K562 (cell line): ENCODE data around the gene ASB7. TPM values are rescaled to one million over a fixed set of nuclear protein-coding genes. Genes with fewer than 3 reads are reported as not detected.
A peak's percentile ranks its signal among the peaks of the same experiment; 100 is the strongest.

Source experiments
- ARID4B ChIP-seq: sonication (generic); formaldehyde crosslinking; IDR thresholded peaks from 2 replicates; pipeline ENCODE4 v1.8.0; 2022; ENCODE audit warnings: mild to moderate bottlenecking, missing genetic modification reagents
- CXXC5 ChIP-seq: fragments of 250-450 bp; sonication (Bioruptor Pico); IDR thresholded peaks from 2 replicates; pipeline ENCODE4 v1.8.0; 2022; ENCODE audit warnings: inconsistent platforms, mild to moderate bottlenecking, moderate library complexity
- HMGN3 ChIP-seq: IDR thresholded peaks from 2 replicates; pipeline ENCODE4 v1.6.1; 2011; ENCODE audit warnings: borderline replicate concordance, low read depth, mild to moderate bottlenecking, mixed read lengths, low read length; ENCODE audit not compliant: insufficient read length; ENCODE audit errors: extremely low read depth
- HNRNPLL ChIP-seq: fragments of 200-400 bp; formaldehyde crosslinking; IDR thresholded peaks from 2 replicates; pipeline ENCODE4 v1.6.1; 2017; ENCODE audit warnings: low read length, low read depth, mild to moderate bottlenecking; ENCODE audit not compliant: poor library complexity, severe bottlenecking
- NBN ChIP-seq: fragments of 450-650 bp; IDR thresholded peaks from 2 replicates; pipeline ENCODE4 v1.6.1; 2016; ENCODE audit warnings: low read depth, mild to moderate bottlenecking
- NFRKB ChIP-seq: fragments of 450-650 bp; IDR thresholded peaks from 2 replicates; pipeline ENCODE4 v1.6.1; 2016; ENCODE audit warnings: low read depth
- NFYB ChIP-seq: IDR thresholded peaks from 2 replicates; pipeline ENCODE4 v1.6.1; 2011; ENCODE audit warnings: mild to moderate bottlenecking, moderate library complexity; ENCODE audit not compliant: insufficient read length; ENCODE audit errors: extremely low read depth
- NONO ChIP-seq, 2 experiments: fragments of 200-400 bp in 1 of 2; fragments of 450-650 bp in 1 of 2; formaldehyde crosslinking in 1 of 2; IDR thresholded peaks; 2 replicates each; pipeline ENCODE4 v1.6.1; 2017; ENCODE audit warnings: low read depth in 2 of 2, mild to moderate bottlenecking in 2 of 2, moderate library complexity in 2 of 2, low read length in 1 of 2
- NRF1 ChIP-seq, 2 experiments: fragments of 450-650 bp; IDR thresholded peaks in 1 of 2; conservative IDR thresholded peaks in 1 of 2; 2 replicates each; pipeline ENCODE4 v1.6.1; 2014; ENCODE audit warnings: mild to moderate bottlenecking in 2 of 2
- RFX1 ChIP-seq: fragments of 450-650 bp; IDR thresholded peaks from 2 replicates; pipeline ENCODE4 v1.6.1; 2016; ENCODE audit warnings: mild to moderate bottlenecking, moderate library complexity
- TAF1 ChIP-seq: IDR thresholded peaks from 2 replicates; pipeline ENCODE4 v1.6.1; 2011; ENCODE audit warnings: mild to moderate bottlenecking, low read length, moderate library complexity; ENCODE audit not compliant: insufficient read depth, control insufficient read depth, severe bottlenecking; ENCODE audit errors: extremely low read depth
- ZNF232 ChIP-seq: sonication (generic); formaldehyde crosslinking; IDR thresholded peaks from 2 replicates; pipeline ENCODE4 v1.8.0; 2022; ENCODE audit warnings: mild to moderate bottlenecking, missing genetic modification reagents
- ZNF583 ChIP-seq: fragments of 250-450 bp; sonication (Bioruptor Pico); IDR thresholded peaks from 2 replicates; pipeline ENCODE4 v1.4.0; 2020
- polyA plus RNA-seq, 8 experiments: library from polyadenylated mRNA; depleted of rRNA in 4 of 8; stranded (reverse) in 5 of 8; unstranded in 3 of 8; fragments of >200 nt; fragmentation: Nextera tagmentation in 2 of 8; fragmentation: Illumina TruSeq in 1 of 8; extraction: Ambion mirVana in 2 of 8; extraction: Trizol in 1 of 8; gene quantifications; 2 replicates each; pipeline versions ENCODE4 v1.2.1 to v1.2.3, GENCODE V29; 2011 to 2014; ENCODE audit warnings: inconsistent platforms in 1 of 8, missing spikeins in 1 of 8
- total RNA-seq, 7 experiments: library from RNA; depleted of rRNA in 6 of 7; stranded (reverse); fragments of >200 nt in 6 of 7; fragmentation: Illumina TruSeq in 2 of 7; extraction: Trizol in 2 of 7; gene quantifications; 2 replicates each; pipeline versions ENCODE4 v1.2.1 to v1.2.3, GENCODE V29; 2011 to 2021; ENCODE audit warnings: low replicate concordance in 1 of 7
- TF ChIP-seq, protein P1 (sequence below): fragments of 450-650 bp; IDR thresholded peaks from 2 replicates; pipeline ENCODE4 v1.6.1; 2016; ENCODE audit warnings: low read depth

The ASB7 gene
- total and polyA plus RNA-seq, 9 of the 15 experiments (the other 6 are each of a cell fraction or from before 2014, with no cell fraction given), result 1.8 to 10.1 (median 6.8) TPM

DNA sequence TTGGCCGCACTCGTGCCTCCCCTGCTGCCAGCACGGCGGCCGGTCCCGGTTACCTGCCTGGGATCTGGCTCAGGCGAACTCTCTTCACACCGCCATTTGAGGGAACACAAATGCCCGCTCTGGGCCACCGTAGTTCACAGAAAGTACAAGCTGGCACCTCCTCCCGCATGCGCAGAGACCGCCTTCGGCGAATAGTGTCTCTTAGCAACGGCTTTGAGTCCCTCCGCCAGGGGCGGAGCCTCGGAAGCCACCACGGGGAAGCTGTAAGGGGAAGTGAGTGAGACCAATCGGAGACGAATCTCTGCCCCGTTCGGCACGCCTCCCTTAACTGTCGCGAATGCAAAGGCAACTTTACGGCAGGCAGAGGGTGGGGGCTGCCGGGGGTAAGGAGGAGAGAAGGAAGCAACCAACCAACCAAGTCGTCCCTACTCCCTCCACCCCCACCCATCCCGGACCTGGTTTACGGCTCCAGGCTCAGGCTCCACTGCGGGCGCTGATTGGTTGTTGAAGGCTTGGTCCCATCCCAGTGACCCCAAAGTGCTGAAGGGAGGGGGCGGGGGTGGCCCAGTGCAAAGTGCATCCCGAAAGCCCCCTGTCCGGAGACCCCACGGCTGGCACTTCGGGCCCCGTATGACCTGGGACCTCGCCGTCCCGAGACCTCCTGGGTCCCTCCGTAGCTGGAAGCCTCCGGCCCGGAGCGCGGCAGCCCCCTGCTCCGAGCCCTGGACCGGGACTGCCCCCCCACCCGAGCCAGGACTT, at the start of gene ASB7, which contains the start of gene LINS1 (continued):
- TF ChIP-seq, protein P1, sequence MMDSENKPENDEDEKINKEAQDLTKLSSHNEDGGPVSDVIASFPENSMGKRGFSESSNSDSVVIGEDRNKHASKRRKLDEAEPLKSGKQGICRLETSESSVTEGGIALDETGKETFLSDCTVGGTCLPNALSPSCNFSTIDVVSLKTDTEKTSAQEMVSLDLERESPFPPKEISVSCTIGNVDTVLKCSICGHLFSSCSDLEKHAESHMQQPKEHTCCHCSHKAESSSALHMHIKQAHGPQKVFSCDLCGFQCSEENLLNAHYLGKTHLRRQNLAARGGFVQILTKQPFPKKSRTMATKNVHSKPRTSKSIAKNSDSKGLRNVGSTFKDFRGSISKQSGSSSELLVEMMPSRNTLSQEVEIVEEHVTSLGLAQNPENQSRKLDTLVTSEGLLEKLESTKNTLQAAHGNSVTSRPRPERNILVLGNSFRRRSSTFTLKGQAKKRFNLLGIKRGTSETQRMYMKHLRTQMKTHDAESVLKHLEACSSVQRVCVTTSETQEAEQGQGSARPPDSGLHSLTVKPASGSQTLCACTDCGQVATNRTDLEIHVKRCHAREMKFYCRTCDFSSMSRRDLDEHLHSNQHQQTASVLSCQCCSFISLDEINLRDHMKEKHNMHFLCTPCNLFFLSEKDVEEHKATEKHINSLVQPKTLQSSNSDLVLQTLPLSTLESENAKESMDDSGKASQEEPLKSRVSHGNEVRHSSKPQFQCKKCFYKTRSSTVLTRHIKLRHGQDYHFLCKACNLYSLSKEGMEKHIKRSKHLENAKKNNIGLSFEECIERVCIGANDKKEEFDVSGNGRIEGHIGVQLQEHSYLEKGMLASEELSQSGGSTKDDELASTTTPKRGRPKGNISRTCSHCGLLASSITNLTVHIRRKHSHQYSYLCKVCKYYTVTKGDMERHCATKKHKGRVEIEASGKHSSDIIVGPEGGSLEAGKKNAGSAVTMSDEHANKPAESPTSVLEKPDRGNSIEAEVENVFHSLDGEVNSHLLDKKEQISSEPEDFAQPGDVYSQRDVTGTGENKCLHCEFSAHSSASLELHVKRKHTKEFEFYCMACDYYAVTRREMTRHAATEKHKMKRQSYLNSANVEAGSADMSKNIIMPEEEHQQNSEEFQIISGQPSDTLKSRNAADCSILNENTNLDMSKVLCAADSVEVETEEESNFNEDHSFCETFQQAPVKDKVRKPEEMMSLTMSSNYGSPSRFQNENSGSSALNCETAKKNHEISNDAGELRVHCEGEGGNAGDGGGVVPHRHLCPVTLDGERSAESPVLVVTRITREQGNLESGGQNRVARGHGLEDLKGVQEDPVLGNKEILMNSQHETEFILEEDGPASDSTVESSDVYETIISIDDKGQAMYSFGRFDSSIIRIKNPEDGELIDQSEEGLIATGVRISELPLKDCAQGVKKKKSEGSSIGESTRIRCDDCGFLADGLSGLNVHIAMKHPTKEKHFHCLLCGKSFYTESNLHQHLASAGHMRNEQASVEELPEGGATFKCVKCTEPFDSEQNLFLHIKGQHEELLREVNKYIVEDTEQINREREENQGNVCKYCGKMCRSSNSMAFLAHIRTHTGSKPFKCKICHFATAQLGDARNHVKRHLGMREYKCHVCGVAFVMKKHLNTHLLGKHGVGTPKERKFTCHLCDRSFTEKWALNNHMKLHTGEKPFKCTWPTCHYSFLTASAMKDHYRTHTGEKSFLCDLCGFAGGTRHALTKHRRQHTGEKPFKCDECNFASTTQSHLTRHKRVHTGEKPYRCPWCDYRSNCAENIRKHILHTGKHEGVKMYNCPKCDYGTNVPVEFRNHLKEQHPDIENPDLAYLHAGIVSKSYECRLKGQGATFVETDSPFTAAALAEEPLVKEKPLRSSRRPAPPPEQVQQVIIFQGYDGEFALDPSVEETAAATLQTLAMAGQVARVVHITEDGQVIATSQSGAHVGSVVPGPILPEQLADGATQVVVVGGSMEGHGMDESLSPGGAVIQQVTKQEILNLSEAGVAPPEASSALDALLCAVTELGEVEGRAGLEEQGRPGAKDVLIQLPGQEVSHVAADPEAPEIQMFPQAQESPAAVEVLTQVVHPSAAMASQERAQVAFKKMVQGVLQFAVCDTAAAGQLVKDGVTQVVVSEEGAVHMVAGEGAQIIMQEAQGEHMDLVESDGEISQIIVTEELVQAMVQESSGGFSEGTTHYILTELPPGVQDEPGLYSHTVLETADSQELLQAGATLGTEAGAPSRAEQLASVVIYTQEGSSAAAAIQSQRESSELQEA, result peak; percentile 98
- peak; percentile 79 for TF ChIP-seq NFYB
- TF ChIP-seq ZNF583 (CRISPR knock-in tag), result no peak
- TF ChIP-seq HMGN3, result peak; percentile 42
- TF ChIP-seq ARID4B (CRISPR knock-in tag), result 0 out of 2 replicates have a peak, but pooled peaks have one; percentile 14
- peak; percentile 76 for TF ChIP-seq TAF1
- peak; percentile 98 to 99 for TF ChIP-seq NRF1 (conservative IDR thresholded peaks at IDR 0.05 in 1 of 2, IDR thresholded peaks at IDR 0.05 in 1 of 2)
- TF ChIP-seq NONO (IDR thresholded peaks at IDR 0.05; ENCODE audit: low read depth in 2 of 2, low read length in 1 of 2), result 0 out of 4 replicates have a peak, but pooled peaks of 1 of the 2 experiments have one; percentile 30
- TF ChIP-seq RFX1, result peak; percentile 99
- TF ChIP-seq NBN, result 0 out of 2 replicates have a peak, but pooled peaks have one; percentile 37
- no peak for TF ChIP-seq ZNF232
- peak; percentile 75 for TF ChIP-seq HNRNPLL
- peak; percentile 64 for TF ChIP-seq CXXC5 (CRISPR knock-in tag)
- 0 out of 2 replicates have a peak, but pooled peaks have one; percentile 38 for TF ChIP-seq NFRKB
